HUES64 (cell line): ENCODE results near the gene BRD9.
"Not testable (repeated sequence)": the region's sequence is repeated elsewhere in the genome, so short reads cannot be mapped to it uniquely, and the experiment has no call there.

Experiments
- H3K27ac ChIP-seq: 2 replicates; pipeline ENCODE4 v1.7.0; 2013; ENCODE audit warnings: low read depth, low read length, inconsistent platforms
- H3K27me3 ChIP-seq: 2 replicates; pipeline ENCODE4 v1.6.1; 2013; ENCODE audit warnings: mild to moderate bottlenecking, low read length; ENCODE audit not compliant: insufficient read depth
- H3K36me3 ChIP-seq: 2 replicates; pipeline ENCODE4 v1.6.1; 2013; ENCODE audit warnings: mild to moderate bottlenecking, low read length; ENCODE audit not compliant: insufficient read depth
- H3K4me1 ChIP-seq: 2 replicates; pipeline ENCODE4 v1.6.1; 2013; ENCODE audit warnings: mild to moderate bottlenecking, low read length, moderate library complexity; ENCODE audit not compliant: insufficient read depth
- H3K4me3 ChIP-seq: 2 replicates; pipeline ENCODE4 v1.5.1; 2013; ENCODE audit warnings: mild to moderate bottlenecking, low read length, moderate library complexity
- H3K9ac ChIP-seq: 2 replicates; pipeline ENCODE4 v1.6.1; 2013; ENCODE audit warnings: mild to moderate bottlenecking, low read depth, low read length
- H3K9me3 ChIP-seq: 2 replicates; pipeline ENCODE4 v1.6.1; 2013; ENCODE audit warnings: low read depth, low read length; ENCODE audit not compliant: insufficient read depth
- WGBS: fragments of 150-250, 120-280 bp; methylation state at CpG from one replicate; pipeline ENCODE4 v1.1.7; 2013; ENCODE audit warnings: missing lambda C conversion rate; 5-methylcytosine and 5-hydroxymethylcytosine counted together

BRD9 gene

DNA sequence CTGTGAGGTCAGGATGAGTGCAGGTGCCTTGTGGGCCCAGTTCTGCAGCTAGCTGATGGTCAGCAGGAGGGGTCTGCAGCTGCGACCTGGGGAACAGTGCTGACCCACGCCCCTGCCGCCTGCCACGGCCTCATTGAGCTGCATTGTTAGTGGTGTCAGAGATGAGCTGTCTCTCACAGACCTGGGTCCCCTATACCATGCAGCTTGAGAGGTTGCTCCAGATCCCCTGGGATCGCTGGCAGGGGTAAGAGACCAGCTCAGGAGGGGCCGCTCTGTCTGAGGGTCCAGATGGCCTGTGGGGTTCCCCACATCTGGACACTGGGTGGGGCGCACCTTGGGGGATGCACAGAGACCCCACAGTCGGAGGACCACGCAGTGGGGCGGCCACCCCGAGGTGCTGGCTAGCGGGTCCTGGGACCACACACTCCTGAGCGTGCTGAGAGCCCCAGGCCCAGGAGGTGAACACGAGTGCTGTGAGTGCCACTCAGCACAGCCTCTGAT is 54.9 kb downstream of the BRD9 start:
- 96% methylated on average over 14 of the region's 14 CpGs for WGBS
- not testable (repeated sequence) for H3K27ac ChIP-seq, H3K4me1 ChIP-seq, H3K4me3 ChIP-seq, H3K36me3 ChIP-seq, H3K9me3 ChIP-seq, H3K27me3 ChIP-seq, H3K9ac ChIP-seq

DNA sequence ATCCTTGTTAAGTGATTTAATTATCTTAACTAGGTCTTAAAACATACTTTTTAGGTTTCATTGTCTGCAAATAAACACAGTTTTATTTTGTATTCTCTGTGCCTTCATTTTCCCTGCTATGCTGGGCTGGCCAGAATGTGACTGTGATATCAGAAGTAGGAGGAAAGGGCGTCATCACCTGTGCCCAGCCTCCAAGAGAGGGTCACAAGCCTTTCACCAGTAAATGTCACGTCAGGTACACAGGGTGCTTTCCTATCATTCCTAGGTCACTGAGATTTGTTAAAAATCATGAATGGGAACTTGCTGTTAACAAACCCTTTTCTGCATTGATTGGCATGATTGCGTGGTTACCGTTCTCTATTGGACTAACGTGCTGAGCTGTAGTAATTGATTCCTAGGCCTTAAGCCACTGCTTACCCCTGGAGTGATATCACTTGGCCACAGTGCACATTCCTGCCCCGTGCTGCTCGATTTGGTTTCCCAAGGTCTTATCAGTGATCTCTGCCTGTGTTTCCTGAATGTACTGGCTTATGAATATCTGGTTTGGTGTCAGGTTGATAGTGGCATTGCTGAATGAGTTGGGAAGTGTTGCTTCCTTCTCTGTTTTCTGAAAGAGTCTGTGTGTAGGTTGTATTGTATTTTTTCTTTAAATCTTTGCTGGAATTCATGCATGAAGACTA is 56.5 kb downstream of the BRD9 start:
- not testable (repeated sequence) for H3K9ac ChIP-seq, H3K4me1 ChIP-seq, H3K4me3 ChIP-seq, H3K36me3 ChIP-seq, H3K27me3 ChIP-seq, H3K9me3 ChIP-seq, H3K27ac ChIP-seq
- WGBS: 89% methylated on average over 7 of the region's 7 CpGs

- H3K9me3 ChIP-seq, H3K4me1 ChIP-seq, H3K27ac ChIP-seq, H3K4me3 ChIP-seq, H3K27me3 ChIP-seq, H3K9ac ChIP-seq, H3K36me3 ChIP-seq: not testable (repeated sequence)
- 80% methylated on average over 2 of the region's 2 CpGs for WGBS
Observed at GRCh38 chr5:834013-834412, 58.6 kb downstream of the BRD9 start.

- not testable (repeated sequence) for H3K4me3 ChIP-seq, H3K4me1 ChIP-seq, H3K27me3 ChIP-seq, H3K9ac ChIP-seq, H3K27ac ChIP-seq, H3K36me3 ChIP-seq, H3K9me3 ChIP-seq
- WGBS: 96% methylated on average over 18 of the region's 19 CpGs
Observed at GRCh38 chr5:828194-828593, 64.4 kb downstream of the BRD9 start.

- not testable (repeated sequence) for H3K27me3 ChIP-seq, H3K27ac ChIP-seq, H3K9ac ChIP-seq, H3K36me3 ChIP-seq, H3K4me3 ChIP-seq, H3K4me1 ChIP-seq, H3K9me3 ChIP-seq
- 84% methylated on average over 1 of the region's 1 CpG for WGBS
Observed at GRCh38 chr5:825544-825943, 67.1 kb downstream of the BRD9 start.

DNA sequence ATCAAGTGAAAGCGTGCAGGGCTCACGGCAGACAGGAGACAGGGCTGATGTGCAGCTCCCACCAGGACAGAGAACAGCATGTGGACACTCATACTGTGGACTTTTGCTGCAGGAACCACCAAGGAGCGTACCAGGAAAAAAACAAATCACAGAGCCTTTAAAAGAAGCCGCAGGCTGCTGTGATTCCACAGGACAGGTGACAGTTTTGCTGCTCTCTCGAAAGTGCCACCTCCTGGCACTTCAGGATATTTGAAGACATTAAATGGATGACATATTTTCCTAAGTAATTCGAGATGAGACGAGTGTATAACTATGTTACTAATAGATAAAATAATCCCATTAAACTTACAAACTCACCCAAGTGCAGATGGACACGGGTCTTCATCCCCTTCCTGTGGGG is 71.1 kb downstream of the BRD9 start:
- Histone ChIP-seq H3K9ac (no peak overlapping the region), H3K4me3 (no peak overlapping the region), H3K9me3 (no peaks in the 10 kb centered on the region), H3K4me1 (no peaks in the 10 kb centered on the region), H3K27ac (no peak overlapping the region), H3K36me3 (peaks cover 6% of the 10 kb centered on the region; the same call in 1 of the 2 replicates), H3K27me3 (no peaks in the 10 kb centered on the region)
- 94% methylated on average over 5 of the region's 8 CpGs for WGBS

DNA sequence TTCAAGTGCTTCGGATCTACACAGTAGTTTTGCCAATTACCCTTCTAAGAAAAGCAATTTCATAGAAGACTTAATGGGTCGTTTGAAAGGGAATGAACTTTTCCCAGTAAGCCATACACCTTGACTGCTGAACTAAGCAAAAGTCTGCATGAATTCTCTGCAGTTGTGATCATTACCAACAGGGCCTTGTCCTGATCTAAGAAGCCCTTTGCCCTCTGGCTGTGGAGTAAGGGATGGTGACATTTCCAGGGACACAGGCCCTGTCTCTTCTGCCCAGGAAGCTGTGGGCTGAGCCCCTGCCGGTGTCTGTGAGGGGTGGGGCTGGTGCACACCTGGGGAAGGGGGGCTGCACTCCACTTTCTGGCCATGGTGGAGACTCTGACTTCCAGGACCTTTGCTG is 72.4 kb downstream of the BRD9 start:
- Histone ChIP-seq H3K9ac (no peak overlapping the region), H3K4me3 (no peak overlapping the region), H3K27ac (no peak overlapping the region), H3K27me3 (no peaks in the 10 kb centered on the region), H3K36me3 (peaks cover 6% of the 10 kb centered on the region; the same call in 1 of the 2 replicates), H3K4me1 (no peaks in the 10 kb centered on the region), H3K9me3 (no peaks in the 10 kb centered on the region)
- WGBS: 93% methylated on average over 2 of the region's 3 CpGs

GRCh38 chr5:819078-819477 is 73.5 kb downstream of the BRD9 start:
- 93% methylated on average over 3 of the region's 3 CpGs for WGBS

GRCh38 chr5:816176-816575 is 76.4 kb downstream of the BRD9 start:
- no peak overlapping the region for H3K4me3 ChIP-seq
- H3K27me3 ChIP-seq: no peaks in the 10 kb centered on the region
- WGBS: 94% methylated on average over 15 of the region's 15 CpGs
- peaks cover 2% of the 10 kb centered on the region; the same call in 1 of the 2 replicates for H3K36me3 ChIP-seq
- no peaks in the 10 kb centered on the region for H3K4me1 ChIP-seq
- H3K9ac ChIP-seq: no peak overlapping the region
- no peaks in the 10 kb centered on the region for H3K9me3 ChIP-seq
- H3K27ac ChIP-seq: no peak overlapping the region

More at GRCh38 chr5:819078-819477, 73.5 kb downstream of the BRD9 start:
- Histone ChIP-seq H3K27ac (no peak overlapping the region), H3K9me3 (no peaks in the 10 kb centered on the region), H3K36me3 (peaks cover 6% of the 10 kb centered on the region; the same call in 1 of the 2 replicates), H3K27me3 (no peaks in the 10 kb centered on the region), H3K4me3 (no peak overlapping the region), H3K4me1 (no peaks in the 10 kb centered on the region), H3K9ac (no peak overlapping the region)

DNA sequence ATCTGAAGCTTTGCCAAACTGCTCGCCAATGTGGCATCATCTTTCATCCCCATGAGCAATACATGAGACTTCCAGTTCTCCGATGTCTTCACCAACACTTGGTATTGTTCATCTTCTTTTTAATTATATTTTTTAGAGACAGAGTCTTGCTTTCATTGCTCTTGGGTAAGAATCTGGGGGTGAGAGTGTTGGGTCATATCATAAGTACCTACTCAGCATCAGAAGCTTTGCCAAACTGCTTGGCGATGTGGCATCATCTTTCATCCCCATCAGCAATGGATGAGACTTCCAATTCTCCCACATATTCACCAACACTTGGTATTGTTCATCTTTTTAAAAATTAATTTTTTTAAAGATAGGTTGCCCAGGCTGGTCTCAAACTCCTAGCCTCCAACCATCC is 77.2 kb downstream of the BRD9 start:
- H3K9ac ChIP-seq: no peak overlapping the region
- no peaks in the 10 kb centered on the region for H3K9me3 ChIP-seq
- H3K4me3 ChIP-seq: no peak overlapping the region
- no peaks in the 10 kb centered on the region for H3K27me3 ChIP-seq
- no peaks in the 10 kb centered on the region for H3K4me1 ChIP-seq
- WGBS: 98% methylated on average over 3 of the region's 3 CpGs
- H3K27ac ChIP-seq: no peak overlapping the region
- peaks cover 2% of the 10 kb centered on the region; the same call in 1 of the 2 replicates for H3K36me3 ChIP-seq
